Measurements from ENCODE around the gene SCAI. TPM values are rescaled to one million over a fixed set of nuclear protein-coding genes. Genes with fewer than 3 reads are reported as not detected.

Gene SCAI
- total RNA-seq, 1 experiment from 2014 or later: 4.7 TPM

DNA sequence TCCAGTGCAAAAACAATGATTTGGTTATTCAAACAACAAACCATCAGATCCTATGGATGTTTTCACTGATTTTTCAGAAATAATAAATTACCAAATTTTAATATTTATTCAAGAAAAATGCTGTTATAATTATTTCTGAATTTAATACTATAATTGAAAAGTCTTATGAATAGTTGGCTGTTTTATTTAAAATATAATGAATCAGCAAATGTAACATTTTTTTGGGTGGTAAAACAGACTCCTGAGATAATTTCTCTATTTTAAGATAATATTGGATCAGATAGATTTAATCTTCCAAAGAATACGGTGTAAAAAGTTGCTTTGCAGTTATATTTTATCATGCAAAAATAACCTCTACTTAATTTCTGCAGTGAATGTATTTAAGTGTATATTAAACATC, 197.2 kb downstream of the SCAI start:
- no peaks in the 10 kb centered on the region for H3K9me3 ChIP-seq (ENCODE audit: control insufficient read depth, insufficient read depth, low read depth, low read length)
- BruUV-seq (replicated peaks): no TSS peak
- TF ChIP-seq, protein P1, sequence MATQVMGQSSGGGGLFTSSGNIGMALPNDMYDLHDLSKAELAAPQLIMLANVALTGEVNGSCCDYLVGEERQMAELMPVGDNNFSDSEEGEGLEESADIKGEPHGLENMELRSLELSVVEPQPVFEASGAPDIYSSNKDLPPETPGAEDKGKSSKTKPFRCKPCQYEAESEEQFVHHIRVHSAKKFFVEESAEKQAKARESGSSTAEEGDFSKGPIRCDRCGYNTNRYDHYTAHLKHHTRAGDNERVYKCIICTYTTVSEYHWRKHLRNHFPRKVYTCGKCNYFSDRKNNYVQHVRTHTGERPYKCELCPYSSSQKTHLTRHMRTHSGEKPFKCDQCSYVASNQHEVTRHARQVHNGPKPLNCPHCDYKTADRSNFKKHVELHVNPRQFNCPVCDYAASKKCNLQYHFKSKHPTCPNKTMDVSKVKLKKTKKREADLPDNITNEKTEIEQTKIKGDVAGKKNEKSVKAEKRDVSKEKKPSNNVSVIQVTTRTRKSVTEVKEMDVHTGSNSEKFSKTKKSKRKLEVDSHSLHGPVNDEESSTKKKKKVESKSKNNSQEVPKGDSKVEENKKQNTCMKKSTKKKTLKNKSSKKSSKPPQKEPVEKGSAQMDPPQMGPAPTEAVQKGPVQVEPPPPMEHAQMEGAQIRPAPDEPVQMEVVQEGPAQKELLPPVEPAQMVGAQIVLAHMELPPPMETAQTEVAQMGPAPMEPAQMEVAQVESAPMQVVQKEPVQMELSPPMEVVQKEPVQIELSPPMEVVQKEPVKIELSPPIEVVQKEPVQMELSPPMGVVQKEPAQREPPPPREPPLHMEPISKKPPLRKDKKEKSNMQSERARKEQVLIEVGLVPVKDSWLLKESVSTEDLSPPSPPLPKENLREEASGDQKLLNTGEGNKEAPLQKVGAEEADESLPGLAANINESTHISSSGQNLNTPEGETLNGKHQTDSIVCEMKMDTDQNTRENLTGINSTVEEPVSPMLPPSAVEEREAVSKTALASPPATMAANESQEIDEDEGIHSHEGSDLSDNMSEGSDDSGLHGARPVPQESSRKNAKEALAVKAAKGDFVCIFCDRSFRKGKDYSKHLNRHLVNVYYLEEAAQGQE (IDR thresholded peaks at IDR 0.05; ENCODE audit: insufficient read depth in 1 of 2, low read depth in 2 of 2, low read length in 1 of 2): no peak
- no peak overlapping the region for H3K4me3 ChIP-seq (ENCODE audit: low read depth in 2 of 2, low read length in 2 of 2)
- DNase-seq (ENCODE audit: low read depth, low spot score): no peak
- H3K27me3 ChIP-seq (ENCODE audit: control insufficient read depth, insufficient read depth, low read length): no peaks in the 10 kb centered on the region
- no peak for ATAC-seq
- in situ Hi-C loops (cut with HindIII; ENCODE audit: low pct_unique_long_range_greater_than_20kb, low sequenced_read_pairs) (no loop called here), intact Hi-C loops (cut with micrococcal nuclease; ENCODE audit: unreplicated experiment) (loop anchor here (10.0 kb wide), 1 partner anchor 199 kb away; the partner anchor contains the start of gene SCAI)
- POLR2A ChIA-PET: no interaction called here
- CTCF ChIA-PET: no interaction called here
- H3K36me3 ChIP-seq (ENCODE audit: control insufficient read depth, insufficient read depth, low read length): peaks cover 3% of the 10 kb centered on the region; the same call in 1 of the 2 replicates
- no peak overlapping the region for H3K27ac ChIP-seq (ENCODE audit: low read length)
- H3K4me1 ChIP-seq (ENCODE audit: control insufficient read depth, insufficient read depth, low read length): no peaks in the 10 kb centered on the region

DNA sequence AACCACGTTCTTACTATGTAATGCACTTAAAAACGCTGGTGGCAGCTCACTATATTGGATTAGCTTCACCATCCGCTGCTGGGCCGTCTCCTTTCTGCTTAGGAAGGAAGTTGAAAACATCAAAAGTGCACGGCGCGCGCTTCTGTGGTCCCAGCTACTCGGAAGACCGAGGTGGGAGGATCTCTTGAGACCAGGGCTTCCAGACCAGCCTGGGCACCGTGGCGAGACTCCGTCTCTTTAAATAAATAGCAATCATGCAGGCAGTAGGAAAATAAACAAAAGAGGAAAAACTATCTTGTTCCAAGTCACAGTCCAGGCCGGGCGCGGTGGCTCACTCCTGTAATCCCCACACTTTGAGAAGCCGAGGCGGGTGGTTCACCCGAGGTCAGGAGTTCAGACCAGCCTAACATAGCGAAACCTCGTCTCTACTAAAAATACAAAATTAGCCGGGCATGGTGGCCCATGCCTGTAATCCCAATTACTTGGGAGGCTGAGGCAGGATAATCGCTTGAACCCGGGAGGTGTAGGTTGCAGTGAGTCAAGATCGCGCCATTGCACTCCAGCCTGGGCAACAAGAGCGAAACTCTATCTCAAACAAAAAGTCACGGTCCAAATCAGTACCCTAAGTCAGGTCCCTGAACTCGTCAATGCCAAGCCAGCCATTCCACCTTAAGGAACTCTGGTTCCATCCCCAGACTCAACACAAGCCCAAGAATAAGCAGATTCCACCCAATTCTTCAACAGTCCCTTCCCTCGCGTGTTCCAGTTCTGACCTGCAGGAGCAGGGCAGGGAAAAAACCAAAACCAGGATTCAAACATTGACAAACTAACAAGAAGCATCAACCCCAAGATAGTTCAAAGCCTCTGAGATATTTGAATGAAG, 201.4 kb downstream of the SCAI start:
- no peaks in the 10 kb centered on the region for H3K9me3 ChIP-seq (ENCODE audit: control insufficient read depth, insufficient read depth, low read depth, low read length)
- ATAC-seq (peak; percentile 24), DNase-seq (ENCODE audit: low read depth, low spot score) (no peak)
- TF ChIP-seq SIN3A (IDR thresholded peaks at IDR 0.05; ENCODE audit: borderline replicate concordance, insufficient read depth, low read depth, low read length) (no peak), TCF7L2 (IDR thresholded peaks at IDR 0.05; ENCODE audit: low read depth, low read length) (no peak)
- TF ChIP-seq, protein P1 (IDR thresholded peaks at IDR 0.05; ENCODE audit: insufficient read depth in 1 of 2, low read depth in 2 of 2, low read length in 1 of 2): no peak
- CTCF ChIA-PET: no interaction called here
- H3K4me1 ChIP-seq (ENCODE audit: control insufficient read depth, insufficient read depth, low read length): peaks cover 6% of the 10 kb centered on the region
- intact Hi-C loops (cut with micrococcal nuclease; ENCODE audit: unreplicated experiment) (loop anchor here (10.0 kb wide), 1 partner anchor 203 kb away; the partner anchor contains the start of gene SCAI), in situ Hi-C loops (cut with HindIII; ENCODE audit: low pct_unique_long_range_greater_than_20kb, low sequenced_read_pairs) (no loop called here)
- H3K27me3 ChIP-seq (ENCODE audit: control insufficient read depth, insufficient read depth, low read length): no peaks in the 10 kb centered on the region
- POLR2A ChIA-PET: no interaction called here
- BruUV-seq (replicated peaks): no TSS peak
- peaks cover 6% of the 10 kb centered on the region; the same call in 1 of the 2 replicates for H3K36me3 ChIP-seq (ENCODE audit: control insufficient read depth, insufficient read depth, low read length)
- H3K27ac ChIP-seq (ENCODE audit: low read length): peak overlapping the region; percentile 90
- peak overlapping the region; percentile 81 to 90 for H3K4me3 ChIP-seq (ENCODE audit: low read depth in 2 of 2, low read length in 2 of 2)

Data from Panc1 (cell line).